OCI-LY1 (cell line): Measurements from ENCODE around the gene AGAP1.

ENCODE experiments used
- H2AFZ ChIP-seq: fragments of 200-600 bp; sonication (generic), shearing (Covaris generic); 2 replicates; pipeline ENCODE4 v1.6.0; 2014; ENCODE audit warnings: antibody characterized with exemption, mild to moderate bottlenecking, low read length
- H3F3A ChIP-seq: fragments of 200-600 bp; sonication (generic), shearing (Covaris generic); 2 replicates; pipeline ENCODE4 v1.6.0; 2014; ENCODE audit warnings: mild to moderate bottlenecking, antibody characterized with exemption, low read length, moderate library complexity; ENCODE audit not compliant: insufficient read depth
- H3K27ac ChIP-seq: fragments of 200-600 bp; sonication (generic); 2 replicates; pipeline ENCODE4 v1.5.1; 2014; ENCODE audit warnings: low read length, mixed run types, mild to moderate bottlenecking, low read depth; ENCODE audit not compliant: poor library complexity, severe bottlenecking
- H3K27me3 ChIP-seq: fragments of 200-600 bp; sonication (generic); 2 replicates; pipeline ENCODE4 v1.6.0; 2014; ENCODE audit warnings: antibody characterized with exemption, mild to moderate bottlenecking, low read length, moderate library complexity; ENCODE audit not compliant: insufficient read depth
- H3K36me3 ChIP-seq: fragments of 200-600 bp; sonication (generic); 2 replicates; pipeline ENCODE4 v1.6.1; 2014; ENCODE audit warnings: mild to moderate bottlenecking, antibody characterized with exemption, low read length, moderate library complexity, mixed read lengths; ENCODE audit not compliant: insufficient read depth
- H3K4me1 ChIP-seq: fragments of 200-600 bp; sonication (generic); 2 replicates; pipeline ENCODE4 v1.5.1; 2014; ENCODE audit warnings: mild to moderate bottlenecking, low read length, moderate library complexity; ENCODE audit not compliant: insufficient read depth, severe bottlenecking
- H3K4me2 ChIP-seq: fragments of 200-600 bp; sonication (generic), shearing (Covaris generic); 2 replicates; pipeline ENCODE4 v1.6.1; 2014; ENCODE audit warnings: low read length
- H3K4me3 ChIP-seq: fragments of 200-600 bp; sonication (generic); 2 replicates; pipeline ENCODE4 v1.5.1; 2014; ENCODE audit warnings: low read length, low read depth, mild to moderate bottlenecking, mixed read lengths; ENCODE audit not compliant: poor library complexity, severe bottlenecking
- H3K79me2 ChIP-seq: fragments of 200-600 bp; shearing (Covaris generic); 2 replicates; pipeline ENCODE4 v1.6.1; 2016; ENCODE audit warnings: mixed run types, low read length, mixed read lengths; ENCODE audit not compliant: insufficient read depth
- H3K9ac ChIP-seq: fragments of 200-600 bp; sonication (generic), shearing (Covaris generic); 2 replicates; pipeline ENCODE4 v1.6.1; 2014; ENCODE audit warnings: mild to moderate bottlenecking, low read length, mixed read lengths
- H3K9me2 ChIP-seq: fragments of 200-600 bp; sonication (generic), shearing (Covaris generic); 2 replicates; pipeline ENCODE4 v1.6.1; 2014; ENCODE audit warnings: low read depth, mild to moderate bottlenecking, low read length, mixed read lengths
- H3K9me3 ChIP-seq: fragments of 200-600 bp; shearing (Covaris generic); 2 replicates; pipeline ENCODE4 v1.6.1; 2014; ENCODE audit warnings: low read length, mixed read lengths
- H4K20me1 ChIP-seq: fragments of 200-600 bp; sonication (generic), shearing (Covaris generic); 2 replicates; pipeline ENCODE4 v1.6.0; 2016; ENCODE audit warnings: mild to moderate bottlenecking, low read length; ENCODE audit not compliant: insufficient read depth
- CTCF ChIP-seq: fragments of 200-600 bp; sonication (generic), shearing (Covaris generic); IDR thresholded peaks from 2 replicates; pipeline ENCODE4 v1.5.1; 2017; ENCODE audit warnings: mild to moderate bottlenecking, antibody characterized with exemption, low read length, moderate library complexity, mixed read lengths
- EZH2 ChIP-seq: fragments of 200-600 bp; sonication (generic), shearing (Covaris generic); IDR thresholded peaks from 2 replicates; pipeline ENCODE4 v1.8.0; 2017; ENCODE audit warnings: borderline replicate concordance, mixed run types, mild to moderate bottlenecking, antibody characterized with exemption, low read length, moderate library complexity, mixed read lengths

Gene AGAP1

GRCh38 chr2:235582081-235582686 is 88.3 kb downstream of the AGAP1 start:
- H2AFZ ChIP-seq: no peak overlapping the region
- no peak overlapping the region for H3K4me2 ChIP-seq
- H3K27ac ChIP-seq: no peak overlapping the region
- H3F3A ChIP-seq: no peaks in the 10 kb centered on the region
- no peaks in the 10 kb centered on the region for H3K79me2 ChIP-seq
- no peaks in the 10 kb centered on the region for H3K36me3 ChIP-seq
- no peaks in the 10 kb centered on the region for H3K4me1 ChIP-seq
- H3K9me2 ChIP-seq: no peaks in the 10 kb centered on the region
- no peaks in the 10 kb centered on the region for H3K9me3 ChIP-seq
- no peak overlapping the region for H3K9ac ChIP-seq
- no peaks in the 10 kb centered on the region for H4K20me1 ChIP-seq
- TF ChIP-seq CTCF (no peak), EZH2 (no peak)
- no peak overlapping the region for H3K4me3 ChIP-seq
- no peaks in the 10 kb centered on the region; the same call in 1 of the 2 replicates for H3K27me3 ChIP-seq

- H4K20me1 ChIP-seq: no peaks in the 10 kb centered on the region
- H3K79me2 ChIP-seq: no peaks in the 10 kb centered on the region
Measured at GRCh38 chr2:235582729-235583128, 88.9 kb downstream of the AGAP1 start.

GRCh38 chr2:235583144-235583543 is 89.3 kb downstream of the AGAP1 start:
- Histone ChIP-seq H3K27ac (no peak overlapping the region), H3K9me2 (no peaks in the 10 kb centered on the region), H3F3A (no peaks in the 10 kb centered on the region), H3K36me3 (no peaks in the 10 kb centered on the region), H3K4me3 (no peak overlapping the region), H3K9ac (no peak overlapping the region), H3K27me3 (no peaks in the 10 kb centered on the region; the same call in 1 of the 2 replicates), H3K79me2 (no peaks in the 10 kb centered on the region), H4K20me1 (no peaks in the 10 kb centered on the region), H2AFZ (no peak overlapping the region), H3K4me2 (no peak overlapping the region), H3K9me3 (no peaks in the 10 kb centered on the region), H3K4me1 (no peaks in the 10 kb centered on the region)
- TF ChIP-seq CTCF: no peak

More at GRCh38 chr2:235582729-235583128, 88.9 kb downstream of the AGAP1 start:
- no peaks in the 10 kb centered on the region for H3K4me1 ChIP-seq
- H3K27ac ChIP-seq: no peak overlapping the region
- no peaks in the 10 kb centered on the region for H3F3A ChIP-seq
- H3K9me2 ChIP-seq: no peaks in the 10 kb centered on the region
- no peak overlapping the region for H3K9ac ChIP-seq
- H2AFZ ChIP-seq: no peak overlapping the region
- H3K36me3 ChIP-seq: no peaks in the 10 kb centered on the region
- H3K27me3 ChIP-seq: no peaks in the 10 kb centered on the region; the same call in 1 of the 2 replicates
- no peak overlapping the region for H3K4me3 ChIP-seq
- H3K9me3 ChIP-seq: no peaks in the 10 kb centered on the region
- H3K4me2 ChIP-seq: no peak overlapping the region
- no peak for TF ChIP-seq CTCF
- TF ChIP-seq EZH2: no peak
